MCF 10A (cell line): ENCODE data around the gene B9D1. TPM values are rescaled to one million over a fixed set of nuclear protein-coding genes. Genes with fewer than 3 reads are reported as not detected.

ENCODE experiments used
- BruUV-seq: library from RNA; stranded (reverse); fragments of 400-500 nt; replicated peaks from 2 replicates; lab custom pipeline; 2021; lab: Mats Ljungman, UMichigan
- CTCF ChIA-PET: fragments of 300-600 bp; sonication (Branson Sonifier 250); formaldehyde crosslinking; extraction: SDS; loops from one replicate; lab custom pipeline; 2021; ENCODE audit warnings: antibody characterized with exemption, inconsistent platforms; lab: Yijun Ruan, JAX
- POLR2A ChIA-PET: fragments of 300-600, 350-650 bp; sonication (Branson Sonifier 250); formaldehyde crosslinking; extraction: SDS; loops from one replicate; lab custom pipeline; 2020; ENCODE audit warnings: antibody characterized with exemption, inconsistent platforms; lab: Yijun Ruan, JAX
- DNase-seq: peaks from one replicate; pipeline ENCODE4 v3.0.0-alpha.2; 2018; ENCODE audit not compliant: unreplicated experiment
- H3K27ac Mint-ChIP-seq: one replicate; pipeline ENCODE4 v1.8.0; 2022; ENCODE audit warnings: mild to moderate bottlenecking, low read depth, mixed read lengths; ENCODE audit not compliant: unreplicated experiment
- H3K27me3 Mint-ChIP-seq: one replicate; pipeline ENCODE4 v1.8.0; 2022; ENCODE audit warnings: mixed read lengths; ENCODE audit not compliant: insufficient read depth, unreplicated experiment
- H3K36me3 Mint-ChIP-seq: one replicate; pipeline ENCODE4 v1.8.0; 2022; ENCODE audit warnings: mild to moderate bottlenecking, moderate library complexity, mixed read lengths; ENCODE audit not compliant: insufficient read depth, unreplicated experiment
- H3K4me1 Mint-ChIP-seq: one replicate; pipeline ENCODE4 v1.8.0; 2022; ENCODE audit warnings: mixed read lengths; ENCODE audit not compliant: insufficient read depth, unreplicated experiment
- H3K4me3 Mint-ChIP-seq: one replicate; pipeline ENCODE4 v1.8.0; 2022; ENCODE audit warnings: mild to moderate bottlenecking, moderate library complexity, mixed read lengths; ENCODE audit not compliant: unreplicated experiment
- H3K9me3 Mint-ChIP-seq: one replicate; pipeline ENCODE4 v1.8.0; 2022; ENCODE audit warnings: mixed read lengths; ENCODE audit not compliant: unreplicated experiment
- intact Hi-C: fragments of 100-400 bp; cut with micrococcal nuclease; formaldehyde crosslinking; loops from 2 replicates; pipeline ENCODE4 v1.14.1; 2022
- total RNA-seq: library from RNA; stranded (reverse); gene quantifications from 2 replicates; pipeline ENCODE4 v1.2.3, GENCODE V29; 2022
- TF ChIP-seq, protein P1 (sequence below): fragments of 200-600 bp; IDR thresholded peaks from one replicate; pipeline ENCODE4 v1.8.0; 2022; ENCODE audit warnings: antibody characterized with exemption, mild to moderate bottlenecking; ENCODE audit not compliant: unreplicated experiment

The B9D1 gene
- total RNA-seq, 1 experiment from 2014 or later, result 33.0 TPM

DNA sequence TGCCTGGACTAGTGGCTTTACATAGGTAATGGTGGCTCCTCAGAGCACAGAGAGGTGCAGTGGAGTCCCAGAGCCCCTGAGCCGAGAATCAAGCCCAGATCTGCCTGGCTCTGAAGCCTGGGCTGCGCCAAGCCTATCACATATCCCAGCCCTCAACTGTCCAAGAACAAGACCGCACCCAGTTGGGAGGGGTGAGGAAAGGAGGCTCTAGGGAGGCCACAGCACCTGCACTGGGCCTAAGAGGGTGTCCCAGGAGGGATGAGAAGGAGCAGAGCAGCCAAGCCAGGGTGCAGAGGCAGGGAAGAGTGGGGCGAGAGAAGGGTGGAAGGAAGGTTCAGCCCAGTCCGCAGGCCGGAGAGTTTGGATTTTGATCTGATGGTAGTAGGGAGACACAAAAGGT, 47.6 kb upstream of the B9D1 start:
- peaks cover 15% of the 10 kb centered on the region for H3K4me1 Mint-ChIP-seq
- intact Hi-C loops, result no loop called here

DNA sequence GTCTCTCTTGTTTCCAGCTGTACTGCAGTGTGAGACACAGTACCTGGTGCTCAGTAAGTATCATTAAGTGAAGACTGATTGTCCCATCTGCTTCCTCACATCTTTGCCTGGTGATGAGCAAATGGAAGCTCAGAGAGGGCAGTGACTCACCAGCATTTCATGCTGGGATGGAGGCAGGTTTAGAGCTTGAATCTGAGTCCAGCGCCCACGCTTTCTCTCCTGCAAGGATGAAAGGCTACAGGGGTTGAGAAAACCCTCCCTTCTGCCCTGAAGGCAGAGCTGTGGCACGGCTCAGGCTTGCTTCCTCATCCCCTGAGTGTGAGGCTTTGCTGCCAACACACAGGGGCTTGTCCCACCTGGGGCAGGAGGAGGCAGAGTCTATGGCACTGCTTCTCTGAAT, 47.0 kb upstream of the B9D1 start:
- TF ChIP-seq, protein P1, sequence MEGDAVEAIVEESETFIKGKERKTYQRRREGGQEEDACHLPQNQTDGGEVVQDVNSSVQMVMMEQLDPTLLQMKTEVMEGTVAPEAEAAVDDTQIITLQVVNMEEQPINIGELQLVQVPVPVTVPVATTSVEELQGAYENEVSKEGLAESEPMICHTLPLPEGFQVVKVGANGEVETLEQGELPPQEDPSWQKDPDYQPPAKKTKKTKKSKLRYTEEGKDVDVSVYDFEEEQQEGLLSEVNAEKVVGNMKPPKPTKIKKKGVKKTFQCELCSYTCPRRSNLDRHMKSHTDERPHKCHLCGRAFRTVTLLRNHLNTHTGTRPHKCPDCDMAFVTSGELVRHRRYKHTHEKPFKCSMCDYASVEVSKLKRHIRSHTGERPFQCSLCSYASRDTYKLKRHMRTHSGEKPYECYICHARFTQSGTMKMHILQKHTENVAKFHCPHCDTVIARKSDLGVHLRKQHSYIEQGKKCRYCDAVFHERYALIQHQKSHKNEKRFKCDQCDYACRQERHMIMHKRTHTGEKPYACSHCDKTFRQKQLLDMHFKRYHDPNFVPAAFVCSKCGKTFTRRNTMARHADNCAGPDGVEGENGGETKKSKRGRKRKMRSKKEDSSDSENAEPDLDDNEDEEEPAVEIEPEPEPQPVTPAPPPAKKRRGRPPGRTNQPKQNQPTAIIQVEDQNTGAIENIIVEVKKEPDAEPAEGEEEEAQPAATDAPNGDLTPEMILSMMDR, result no peak
- CTCF ChIA-PET, result interaction anchor here (0.6 to 0.9 kb wide), 3 partner anchors 8 to 44 kb away, joined by 3 read pairs; no protein-coding TSS in a partner anchor
- no TSS peak for BruUV-seq
- H3K36me3 Mint-ChIP-seq, result peaks cover 5% of the 10 kb centered on the region
- POLR2A ChIA-PET, result interaction anchor here (0.8 to 1.0 kb wide), 2 partner anchors 16 to 31 kb away, joined by 3 to 4 read pairs; partner anchors contain the start of gene MAPK7
- H3K9me3 Mint-ChIP-seq, result no peaks in the 10 kb centered on the region
- no peaks in the 10 kb centered on the region for H3K27me3 Mint-ChIP-seq
- DNase-seq, result peak; percentile 86
- H3K4me3 Mint-ChIP-seq, result no peak overlapping the region
- H3K27ac Mint-ChIP-seq, result no peak overlapping the region
- intact Hi-C loops, result no loop called here
- peaks cover 15% of the 10 kb centered on the region for H3K4me1 Mint-ChIP-seq

More for the DNA sequence above, 47.6 kb upstream of the B9D1 start:
- TF ChIP-seq, protein P1, result no peak
- H3K4me3 Mint-ChIP-seq, result no peak overlapping the region
- H3K9me3 Mint-ChIP-seq, result no peaks in the 10 kb centered on the region
- H3K36me3 Mint-ChIP-seq, result peaks cover 5% of the 10 kb centered on the region
- ChIA-PET POLR2A (interaction anchor here (0.6 to 1.0 kb wide), 3 partner anchors 15 to 280 kb away, joined by 3 to 4 read pairs (median 3); partner anchors contain the start of gene MAPK7), CTCF (no interaction called here)
- H3K27me3 Mint-ChIP-seq, result no peaks in the 10 kb centered on the region
- DNase-seq, result no peak
- no peak overlapping the region for H3K27ac Mint-ChIP-seq
- BruUV-seq, result no TSS peak

DNA sequence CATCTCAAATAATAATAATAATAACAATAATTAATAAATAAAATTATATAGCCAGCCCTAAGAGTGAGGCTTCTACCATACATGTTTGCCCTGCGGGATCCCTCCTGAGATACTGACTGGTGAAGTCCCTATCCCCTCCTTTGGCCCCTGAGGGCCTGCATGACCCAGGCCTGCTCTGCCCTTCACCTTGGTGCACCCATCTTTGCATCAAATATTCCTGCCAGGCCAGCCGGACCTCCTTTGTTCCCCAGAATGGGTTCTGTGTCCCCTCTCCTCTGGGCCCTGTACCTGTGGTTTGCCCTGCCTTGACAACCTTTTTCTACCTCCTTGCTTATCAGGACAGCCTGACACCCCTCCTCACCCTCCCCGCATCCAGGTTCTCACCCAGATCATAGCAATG, 46.5 kb upstream of the B9D1 start:
- TF ChIP-seq, protein P1, result no peak
- ChIA-PET POLR2A (interaction anchor here (0.8 to 1.0 kb wide), 2 partner anchors 16 to 31 kb away, joined by 3 to 4 read pairs; partner anchors contain the start of gene MAPK7), CTCF (interaction anchor here (0.6 to 0.9 kb wide), 3 partner anchors 9 to 43 kb away, joined by 3 read pairs; no protein-coding TSS in a partner anchor)
- Mint-ChIP-seq H3K27ac (no peak overlapping the region), H3K4me3 (no peak overlapping the region), H3K4me1 (peaks cover 15% of the 10 kb centered on the region), H3K9me3 (no peaks in the 10 kb centered on the region), H3K36me3 (peaks cover 5% of the 10 kb centered on the region), H3K27me3 (no peaks in the 10 kb centered on the region)
- no TSS peak for BruUV-seq
- no peak for DNase-seq
- intact Hi-C loops, result no loop called here

DNA sequence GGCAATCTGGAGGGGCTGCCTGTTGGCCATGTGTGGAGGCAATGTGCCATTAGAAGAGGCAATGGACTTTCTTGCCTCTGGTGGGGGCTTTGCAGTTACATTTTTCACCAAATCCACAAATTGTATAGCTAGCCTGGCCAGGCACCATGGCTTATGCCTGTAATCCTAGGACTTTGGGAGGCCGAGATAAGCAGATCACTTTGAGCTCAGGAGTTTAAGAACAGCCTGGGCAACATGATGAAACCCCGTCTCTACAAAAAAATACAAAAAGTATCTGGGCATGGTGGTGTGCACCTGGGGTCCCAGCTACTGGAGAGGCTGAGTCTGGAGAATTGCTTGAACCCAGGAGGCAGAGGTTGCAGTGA, 45.8 kb upstream of the B9D1 start:
- Mint-ChIP-seq H3K9me3 (peaks cover 6% of the 10 kb centered on the region), H3K36me3 (peaks cover 5% of the 10 kb centered on the region), H3K4me3 (no peak overlapping the region), H3K4me1 (peaks cover 15% of the 10 kb centered on the region), H3K27ac (no peak overlapping the region), H3K27me3 (no peaks in the 10 kb centered on the region)
- CTCF ChIA-PET, result interaction anchor here (0.9 kb wide), 1 partner anchor 39 kb away, joined by 3 read pairs; no protein-coding TSS in a partner anchor
- no TSS peak for BruUV-seq
- POLR2A ChIA-PET, result interaction anchor here (0.6 kb wide), 1 partner anchor 46 kb away, joined by 3 read pairs; the partner anchor contains the start of gene B9D1
- TF ChIP-seq, protein P1, result no peak
- intact Hi-C loops, result no loop called here
- no peak for DNase-seq
